ENCODE results near the gene TEX19. TPM values are rescaled to one million over a fixed set of nuclear protein-coding genes. Genes with fewer than 3 reads are reported as not detected.
"Not testable (repeated sequence)": the region's sequence is repeated elsewhere in the genome, so short reads cannot be mapped to it uniquely, and the experiment has no call there.

The TEX19 gene
- total RNA-seq, 1 donor from 2014 or later: not detected

- no peak for DNase-seq (ENCODE audit: extremely low read depth, low read depth, low spot score)
Measured at GRCh38 chr17:82334204-82334621, 24.8 kb upstream of the TEX19 start.

GRCh38 chr17:82334622-82335394 is 24.2 kb upstream of the TEX19 start:
- no peak for DNase-seq (ENCODE audit: extremely low read depth, low read depth, low spot score)

- no peak for DNase-seq (ENCODE audit: extremely low read depth, low read depth, low spot score)
Measured at GRCh38 chr17:82338858-82339633, 20.0 kb upstream of the TEX19 start.

GRCh38 chr17:82339634-82340580 is 19.1 kb upstream of the TEX19 start:
- DNase-seq (ENCODE audit: extremely low read depth, low read depth, low spot score): no peak

GRCh38 chr17:82342361-82343079 is 16.5 kb upstream of the TEX19 start:
- DNase-seq (ENCODE audit: extremely low read depth, low read depth, low spot score): no peak

- no peak for DNase-seq (ENCODE audit: extremely low read depth, low read depth, low spot score)
Measured at GRCh38 chr17:82343560-82343959, 15.5 kb upstream of the TEX19 start.

GRCh38 chr17:82344175-82344907 is 14.7 kb upstream of the TEX19 start:
- no peak for DNase-seq (ENCODE audit: extremely low read depth, low read depth, low spot score)

- DNase-seq (ENCODE audit: extremely low read depth, low read depth, low spot score): no peak
Measured at GRCh38 chr17:82345151-82345976, 13.7 kb upstream of the TEX19 start.

- no peak for DNase-seq (ENCODE audit: extremely low read depth, low read depth, low spot score)
Measured at GRCh38 chr17:82346342-82347300, 12.4 kb upstream of the TEX19 start.

- not testable (repeated sequence) for DNase-seq (ENCODE audit: extremely low read depth, low read depth, low spot score)
Measured at GRCh38 chr17:82347994-82348393, 11.1 kb upstream of the TEX19 start.

- DNase-seq (ENCODE audit: extremely low read depth, low read depth, low spot score): no peak
Measured at GRCh38 chr17:82348434-82348833, 10.6 kb upstream of the TEX19 start.

- no peak for DNase-seq (ENCODE audit: extremely low read depth, low read depth, low spot score)
Measured at GRCh38 chr17:82348866-82349265, 10.2 kb upstream of the TEX19 start.

- DNase-seq (ENCODE audit: extremely low read depth, low read depth, low spot score): no peak
Measured at GRCh38 chr17:82349287-82349701, 9.8 kb upstream of the TEX19 start.

GRCh38 chr17:82350182-82351030 is 8.6 kb upstream of the TEX19 start:
- DNase-seq (ENCODE audit: extremely low read depth, low read depth, low spot score): no peak

- DNase-seq (ENCODE audit: extremely low read depth, low read depth, low spot score): no peak
Measured at GRCh38 chr17:82351254-82351712, 7.8 kb upstream of the TEX19 start.

GRCh38 chr17:82351713-82352488 is 7.1 kb upstream of the TEX19 start:
- peak; percentile 61 for DNase-seq (ENCODE audit: extremely low read depth, low read depth, low spot score)

All from glomerular endothelial cell (primary cell).